Karpas-422 (cell line): ENCODE data around the gene TBCD. TPM values are rescaled to one million over a fixed set of nuclear protein-coding genes. Genes with fewer than 3 reads are reported as not detected.

ENCODE experiments used
- DNase-seq: peaks from one replicate; pipeline ENCODE4 v3.0.0-alpha.2; 2015
- H2AFZ ChIP-seq: fragments of 200-600 bp; sonication (generic); 2 replicates; pipeline ENCODE4 v1.6.1; 2014; ENCODE audit warnings: antibody characterized with exemption, low read length, mixed read lengths
- H3K27ac ChIP-seq: fragments of 200-600 bp; sonication (generic); 2 replicates; pipeline ENCODE4 v1.5.1; 2014; ENCODE audit warnings: mild to moderate bottlenecking, low read length, moderate library complexity
- H3K27me3 ChIP-seq: fragments of 200-600 bp; sonication (generic); 2 replicates; pipeline ENCODE4 v1.6.1; 2014; ENCODE audit warnings: low read length, mixed read lengths
- H3K36me3 ChIP-seq: fragments of 200-600 bp; sonication (generic); 2 replicates; pipeline ENCODE4 v1.6.1; 2014; ENCODE audit warnings: low read length, mixed read lengths; ENCODE audit not compliant: insufficient read depth
- H3K4me1 ChIP-seq: fragments of 200-600 bp; sonication (generic); 2 replicates; pipeline ENCODE4 v1.6.1; 2014; ENCODE audit warnings: mild to moderate bottlenecking, low read length, mixed read lengths
- H3K4me2 ChIP-seq: fragments of 200-600 bp; sonication (generic); 2 replicates; pipeline ENCODE4 v1.6.1; 2014; ENCODE audit warnings: low read length, low read depth, mild to moderate bottlenecking; ENCODE audit not compliant: poor library complexity, severe bottlenecking
- H3K4me3 ChIP-seq: fragments of 200-600 bp; sonication (generic); 2 replicates; pipeline ENCODE4 v1.5.1; 2014; ENCODE audit warnings: mild to moderate bottlenecking, antibody characterized with exemption, low read length, mixed read lengths
- H3K79me2 ChIP-seq: fragments of 200-600 bp; sonication (generic); 2 replicates; pipeline ENCODE4 v1.6.1; 2014; ENCODE audit warnings: mild to moderate bottlenecking, low read length, mixed read lengths
- H3K9ac ChIP-seq: fragments of 200-600 bp; sonication (generic); 2 replicates; pipeline ENCODE4 v1.6.0; 2014; ENCODE audit warnings: low read length
- H3K9me2 ChIP-seq: fragments of 200-600 bp; sonication (generic), shearing (Covaris generic); replicated peaks from 2 replicates; pipeline ENCODE4 v1.6.0; 2014; ENCODE audit warnings: mild to moderate bottlenecking, low read length, moderate library complexity; ENCODE audit not compliant: insufficient read depth
- H3K9me3 ChIP-seq: fragments of 300-700, 200-600 bp; sonication (generic); 2 replicates; pipeline ENCODE4 v1.6.1; 2014; ENCODE audit warnings: low read length, mixed read lengths
- H4K20me1 ChIP-seq: fragments of 200-600 bp; sonication (generic); 2 replicates; pipeline ENCODE4 v1.6.1; 2014; ENCODE audit warnings: mild to moderate bottlenecking, antibody characterized with exemption, low read length, low read depth; ENCODE audit not compliant: insufficient read depth
- total RNA-seq: library from RNA; depleted of rRNA; stranded (reverse); fragments of >200 nt; shearing (Covaris generic); gene quantifications from 2 replicates; pipeline ENCODE4 v1.2.3, GENCODE V29; 2014; ENCODE audit warnings: low replicate concordance

The TBCD gene
- total RNA-seq, 1 experiment from 2014 or later = 28.7 TPM

DNA sequence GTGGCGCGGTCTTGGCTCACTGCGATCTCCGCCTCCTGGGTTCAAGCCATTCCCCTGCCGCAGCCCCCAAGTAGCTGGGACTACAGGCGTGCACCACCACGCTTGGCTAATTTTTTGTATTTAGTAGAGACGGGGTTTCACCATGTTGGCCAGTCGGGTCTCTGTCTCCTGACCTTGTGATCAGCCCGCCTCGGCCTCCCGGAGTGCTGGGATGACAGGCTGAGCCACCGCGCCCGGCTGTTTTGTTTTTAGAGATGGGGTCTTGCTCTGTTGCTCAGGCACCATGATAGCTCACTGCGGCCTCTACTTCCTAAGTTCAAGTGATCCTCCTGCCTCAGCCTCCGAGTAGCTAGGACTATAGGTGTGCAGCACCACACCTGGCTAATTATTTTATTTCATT lies 60.7 kb downstream of the TBCD start:
- Histone ChIP-seq H3K79me2 (0 out of 2 replicates have a peak, but pooled peaks cover under 1% of the 10 kb centered on the region), H3K36me3 (peaks cover 2% of the 10 kb centered on the region; the same call in 1 of the 2 replicates), H3K4me2 (no peak overlapping the region), H4K20me1 (no peaks in the 10 kb centered on the region), H3K4me3 (no peak overlapping the region), H3K9me2 (no peaks in the 10 kb centered on the region), H2AFZ (no peak overlapping the region), H3K9me3 (no peaks in the 10 kb centered on the region), H3K27me3 (no peaks in the 10 kb centered on the region), H3K27ac (no peak overlapping the region), H3K9ac (no peak overlapping the region), H3K4me1 (no peaks in the 10 kb centered on the region)
- no peak for DNase-seq

DNA sequence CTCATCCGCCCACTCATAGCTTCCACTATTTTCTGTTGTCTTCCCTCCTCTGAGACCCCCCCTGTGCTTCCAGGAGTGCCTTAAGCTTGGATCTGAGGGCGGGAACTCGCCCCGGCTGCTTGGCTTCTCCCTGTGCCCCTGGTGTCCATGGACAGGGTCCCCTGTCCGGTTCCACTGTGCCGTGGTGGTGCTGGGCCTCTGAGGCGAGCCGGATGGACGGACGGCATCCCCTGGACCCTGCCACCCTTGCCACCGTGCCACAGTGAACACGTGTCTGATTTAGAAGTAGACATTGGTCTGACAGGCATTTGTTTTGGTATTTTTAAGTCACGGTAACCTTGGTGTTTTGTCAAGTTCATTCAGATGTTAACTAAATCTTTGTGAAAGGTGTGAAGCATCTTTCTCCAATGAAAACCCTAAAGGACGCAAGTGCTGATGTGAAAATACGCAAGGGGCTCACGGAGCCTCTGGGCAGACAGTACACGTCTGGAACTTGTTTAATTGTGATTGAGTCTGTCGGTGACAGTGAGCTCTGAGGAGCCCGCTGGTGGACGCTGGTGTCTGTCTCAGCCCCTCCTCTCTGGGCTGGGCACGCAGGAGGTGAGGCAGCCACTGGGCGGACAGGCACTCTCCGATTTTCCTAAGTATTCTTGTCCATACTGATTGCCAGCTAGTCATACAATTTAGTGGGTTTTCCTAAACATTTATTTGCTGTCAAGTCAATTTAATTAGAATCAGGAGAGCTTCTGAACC lies 61.6 kb downstream of the TBCD start:
- Histone ChIP-seq H3K4me2 (no peak overlapping the region), H3K9me2 (no peaks in the 10 kb centered on the region), H3K36me3 (peaks cover 10% of the 10 kb centered on the region)

DNA sequence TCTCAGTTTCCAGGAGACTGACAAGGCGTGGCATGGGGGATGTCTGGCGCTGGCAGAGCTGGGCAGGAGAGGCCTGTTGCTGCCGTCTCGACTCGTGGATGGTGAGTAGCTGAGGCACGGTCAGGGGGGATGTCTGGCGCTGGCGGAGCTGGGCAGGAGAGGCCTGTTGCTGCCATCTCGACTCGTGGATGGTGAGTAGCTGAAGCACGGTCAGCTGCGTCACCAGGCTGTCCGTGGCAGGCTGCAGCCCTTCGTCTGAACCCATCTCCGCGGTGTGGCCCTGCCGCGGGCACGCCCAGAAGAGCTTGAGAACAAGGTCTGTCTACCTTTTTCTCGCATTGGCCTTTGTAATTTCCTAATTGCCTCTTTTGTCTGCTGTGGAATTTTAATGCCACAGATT lies 63.0 kb downstream of the TBCD start:
- Histone ChIP-seq H3K4me2 (no peak overlapping the region), H2AFZ (no peak overlapping the region), H3K9me3 (no peaks in the 10 kb centered on the region), H3K36me3 (peaks cover 12% of the 10 kb centered on the region), H3K79me2 (peaks cover 12% of the 10 kb centered on the region; the same call in 1 of the 2 replicates), H4K20me1 (no peaks in the 10 kb centered on the region), H3K4me3 (no peak overlapping the region), H3K27ac (no peak overlapping the region), H3K27me3 (no peaks in the 10 kb centered on the region), H3K9me2 (no peaks in the 10 kb centered on the region), H3K9ac (no peak overlapping the region), H3K4me1 (no peaks in the 10 kb centered on the region)
- no peak for DNase-seq

More for the DNA sequence above, 61.6 kb downstream of the TBCD start:
- no peak for DNase-seq
- no peak overlapping the region for H2AFZ ChIP-seq
- H3K27me3 ChIP-seq = no peaks in the 10 kb centered on the region
- H3K4me1 ChIP-seq = no peaks in the 10 kb centered on the region
- no peak overlapping the region for H3K4me3 ChIP-seq
- H3K9me3 ChIP-seq = no peaks in the 10 kb centered on the region
- H4K20me1 ChIP-seq = no peaks in the 10 kb centered on the region
- no peak overlapping the region for H3K9ac ChIP-seq
- H3K27ac ChIP-seq = no peak overlapping the region
- H3K79me2 ChIP-seq = peaks cover 7% of the 10 kb centered on the region; the same call in 1 of the 2 replicates

DNA sequence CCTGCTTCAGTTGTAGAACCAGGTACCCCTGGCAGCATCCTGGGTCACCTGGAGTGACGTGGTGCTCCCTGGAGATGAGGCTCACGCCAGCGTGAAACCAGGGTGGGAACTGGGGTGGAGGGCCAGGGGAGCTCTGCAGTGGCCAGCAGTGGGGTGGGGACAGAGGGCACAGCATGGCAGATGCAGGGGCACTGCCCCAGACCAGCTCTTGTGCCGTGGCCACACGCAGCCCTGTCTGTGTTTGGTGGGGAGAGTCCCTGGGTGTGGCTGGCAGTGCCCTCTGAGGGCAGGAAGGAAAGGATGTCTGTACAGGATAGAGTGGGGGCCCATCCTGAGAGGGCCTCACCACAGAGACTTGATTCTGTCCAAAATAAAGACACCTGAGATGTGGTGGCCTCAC lies 63.5 kb downstream of the TBCD start:
- H3K27me3 ChIP-seq = no peaks in the 10 kb centered on the region

DNA sequence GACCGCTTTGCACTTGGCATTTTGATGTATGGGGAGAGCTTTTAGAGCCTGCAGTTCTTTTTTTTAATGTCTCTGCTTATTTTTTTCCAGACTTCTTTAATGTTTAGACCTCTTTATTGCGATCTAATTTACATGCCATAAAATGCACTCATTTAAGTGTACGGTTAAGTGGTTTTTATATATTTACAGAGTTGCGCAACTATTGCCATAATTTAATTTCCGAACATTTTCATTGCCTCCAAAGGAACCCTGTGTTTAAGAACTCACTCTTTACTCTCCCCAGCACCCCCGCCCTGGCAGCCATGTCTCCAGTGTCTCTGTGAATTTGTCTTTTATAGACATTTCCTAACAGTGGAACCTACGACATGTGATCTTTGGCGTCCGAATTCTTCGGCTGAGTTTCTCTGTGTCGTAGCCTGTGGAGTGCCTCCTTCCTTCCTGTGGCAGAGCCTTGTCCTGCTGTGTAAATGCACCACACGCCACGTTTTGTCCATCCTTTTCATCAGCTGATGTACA lies 64.0 kb downstream of the TBCD start:
- no peak overlapping the region for H3K4me2 ChIP-seq
- no peak overlapping the region for H2AFZ ChIP-seq
- no peak for DNase-seq
- H3K36me3 ChIP-seq = peaks cover 12% of the 10 kb centered on the region
- H3K9me3 ChIP-seq = no peaks in the 10 kb centered on the region
- H3K9ac ChIP-seq = no peak overlapping the region
- H3K9me2 ChIP-seq = no peaks in the 10 kb centered on the region
- no peaks in the 10 kb centered on the region for H3K27me3 ChIP-seq
- H3K27ac ChIP-seq = no peak overlapping the region
- H3K79me2 ChIP-seq = peaks cover 17% of the 10 kb centered on the region; the same call in 1 of the 2 replicates
- no peaks in the 10 kb centered on the region for H3K4me1 ChIP-seq
- H3K4me3 ChIP-seq = no peak overlapping the region
- H4K20me1 ChIP-seq = no peaks in the 10 kb centered on the region

More for the DNA sequence above, 63.5 kb downstream of the TBCD start:
- Histone ChIP-seq H4K20me1 (no peaks in the 10 kb centered on the region), H3K79me2 (peaks cover 13% of the 10 kb centered on the region; the same call in 1 of the 2 replicates), H3K9ac (no peak overlapping the region), H3K27ac (no peak overlapping the region), H2AFZ (no peak overlapping the region), H3K36me3 (peaks cover 12% of the 10 kb centered on the region), H3K9me2 (no peaks in the 10 kb centered on the region), H3K4me3 (no peak overlapping the region), H3K4me1 (no peaks in the 10 kb centered on the region), H3K9me3 (no peaks in the 10 kb centered on the region), H3K4me2 (no peak overlapping the region)
- DNase-seq = no peak

DNA sequence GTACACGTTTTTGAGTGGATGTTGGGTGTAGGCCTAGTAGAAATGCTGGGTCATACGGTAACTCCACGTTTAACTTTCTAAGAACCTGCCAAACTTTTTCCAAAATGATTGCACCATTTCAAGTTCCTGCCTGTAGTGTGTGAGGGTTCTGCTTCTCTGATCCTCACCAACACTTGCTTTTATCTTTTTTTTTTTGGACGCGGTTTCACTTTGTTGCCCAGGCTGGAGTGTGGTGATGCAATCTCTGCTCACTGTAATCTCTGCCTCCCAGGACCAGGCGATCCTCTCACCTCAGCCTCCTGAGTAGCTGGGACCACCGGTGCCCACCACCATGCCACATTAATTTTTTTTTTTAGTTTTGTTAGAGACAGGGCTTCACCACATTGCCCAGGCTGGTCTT lies 64.5 kb downstream of the TBCD start:
- no peaks in the 10 kb centered on the region for H3K9me2 ChIP-seq
- H3K4me2 ChIP-seq = no peak overlapping the region
- no peaks in the 10 kb centered on the region for H3K4me1 ChIP-seq
- no peaks in the 10 kb centered on the region for H3K27me3 ChIP-seq
- peaks cover 18% of the 10 kb centered on the region; the same call in 1 of the 2 replicates for H3K79me2 ChIP-seq
- H3K9ac ChIP-seq = no peak overlapping the region
- no peak overlapping the region for H3K4me3 ChIP-seq
- no peak overlapping the region for H3K27ac ChIP-seq
- H3K9me3 ChIP-seq = no peaks in the 10 kb centered on the region
- H4K20me1 ChIP-seq = no peaks in the 10 kb centered on the region
- no peak for DNase-seq
- H3K36me3 ChIP-seq = peaks cover 12% of the 10 kb centered on the region
- no peak overlapping the region for H2AFZ ChIP-seq

DNA sequence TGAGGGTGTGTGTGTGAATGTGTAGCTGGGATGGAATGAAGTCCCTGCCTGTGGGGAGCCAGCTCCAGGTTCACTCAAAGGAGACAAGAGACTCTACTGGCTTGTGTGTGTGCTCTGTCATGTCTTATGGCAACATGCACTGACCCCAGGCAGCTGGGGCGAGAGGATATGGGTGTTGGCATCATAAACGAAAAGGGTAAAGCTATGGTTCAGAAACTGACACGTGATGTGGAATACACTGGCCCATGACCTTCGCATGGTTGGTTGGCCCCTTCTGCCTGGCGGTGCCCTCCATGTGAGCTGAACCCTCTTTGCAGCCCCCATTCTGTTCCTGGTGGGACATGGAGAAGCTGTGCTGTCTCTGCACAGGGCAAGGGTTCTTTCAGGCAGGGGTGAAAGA lies 66.1 kb downstream of the TBCD start:
- peaks cover 12% of the 10 kb centered on the region for H3K36me3 ChIP-seq
- no peaks in the 10 kb centered on the region for H3K27me3 ChIP-seq
- no peaks in the 10 kb centered on the region for H4K20me1 ChIP-seq
- H3K79me2 ChIP-seq = peaks cover 21% of the 10 kb centered on the region; the same call in 1 of the 2 replicates
- H3K27ac ChIP-seq = no peak overlapping the region
- DNase-seq = no peak
- no peaks in the 10 kb centered on the region for H3K9me3 ChIP-seq
- H2AFZ ChIP-seq = no peak overlapping the region
- no peak overlapping the region for H3K4me3 ChIP-seq
- no peaks in the 10 kb centered on the region for H3K4me1 ChIP-seq
- no peak overlapping the region for H3K9ac ChIP-seq
- no peak overlapping the region for H3K4me2 ChIP-seq
- no peaks in the 10 kb centered on the region for H3K9me2 ChIP-seq

DNA sequence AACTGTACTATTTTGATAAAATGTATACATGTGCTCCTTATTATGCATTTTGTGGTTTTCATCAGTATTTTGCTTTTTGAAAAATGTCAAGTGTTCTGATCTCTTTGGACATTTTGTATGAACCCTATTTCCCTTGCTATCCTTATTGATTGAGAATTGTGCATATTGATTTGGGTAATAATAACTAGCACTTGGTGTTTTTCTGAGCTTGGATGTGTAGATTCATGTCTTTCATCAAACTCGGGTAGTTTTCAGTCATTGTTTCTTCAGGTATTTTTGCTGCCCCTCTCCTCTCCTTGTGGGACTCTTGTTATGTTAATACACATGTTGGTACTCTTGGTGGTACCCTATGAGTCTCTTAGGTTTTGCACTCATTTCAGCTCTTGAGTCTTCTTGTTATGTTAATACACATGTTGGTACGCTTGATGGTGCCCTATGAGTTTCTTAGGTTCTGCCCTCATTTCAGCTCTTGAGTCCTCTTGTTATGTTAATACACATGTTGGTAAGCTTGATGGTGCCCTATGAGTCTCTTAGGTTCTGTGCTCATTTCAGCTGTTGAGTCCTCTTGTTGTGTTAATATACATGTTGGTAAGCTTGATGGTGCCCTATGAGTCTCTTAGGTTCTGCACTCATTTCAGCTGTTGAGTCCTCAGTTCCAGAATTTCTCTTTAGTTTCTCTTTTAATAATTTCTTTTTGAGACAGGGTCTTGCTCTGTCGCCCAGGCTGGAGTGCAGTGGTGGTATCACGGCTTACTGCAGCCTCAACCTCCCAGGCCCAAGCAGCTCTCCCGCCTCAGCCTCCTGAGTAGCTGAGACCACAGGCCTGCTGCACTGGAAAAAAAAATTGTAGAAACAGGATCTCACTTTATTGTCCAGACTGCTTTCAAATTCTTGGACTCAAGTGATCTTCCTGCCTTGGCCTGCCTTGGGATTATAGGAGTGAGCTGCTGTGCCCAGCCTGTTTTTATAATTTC lies 68.7 kb downstream of the TBCD start:
- Histone ChIP-seq H3K4me3 (no peak overlapping the region), H3K36me3 (peaks cover 13% of the 10 kb centered on the region), H3K27me3 (no peaks in the 10 kb centered on the region), H3K4me2 (no peak overlapping the region), H3K4me1 (no peaks in the 10 kb centered on the region), H3K79me2 (peaks cover 35% of the 10 kb centered on the region), H2AFZ (no peak overlapping the region), H3K9me3 (no peaks in the 10 kb centered on the region), H3K9ac (no peak overlapping the region), H3K27ac (no peak overlapping the region), H4K20me1 (no peaks in the 10 kb centered on the region), H3K9me2 (no peaks in the 10 kb centered on the region)
- DNase-seq = no peak
